Loucy (cell line): ENCODE measurements around the gene TNS3.

Experiments
- EZH2phosphoT487 ChIP-seq: fragments of 200-600 bp; IDR thresholded peaks from 2 replicates; pipeline ENCODE4 v1.6.1; 2018; ENCODE audit warnings: antibody characterized with exemption, mild to moderate bottlenecking, moderate library complexity, borderline replicate concordance
- TF ChIP-seq, protein P1 (sequence below): fragments of 200-600 bp; sonication (generic); conservative IDR thresholded peaks from 2 replicates; pipeline ENCODE4 v1.5.1; 2014; ENCODE audit warnings: mild to moderate bottlenecking, antibody characterized with exemption, low read length

DNA sequence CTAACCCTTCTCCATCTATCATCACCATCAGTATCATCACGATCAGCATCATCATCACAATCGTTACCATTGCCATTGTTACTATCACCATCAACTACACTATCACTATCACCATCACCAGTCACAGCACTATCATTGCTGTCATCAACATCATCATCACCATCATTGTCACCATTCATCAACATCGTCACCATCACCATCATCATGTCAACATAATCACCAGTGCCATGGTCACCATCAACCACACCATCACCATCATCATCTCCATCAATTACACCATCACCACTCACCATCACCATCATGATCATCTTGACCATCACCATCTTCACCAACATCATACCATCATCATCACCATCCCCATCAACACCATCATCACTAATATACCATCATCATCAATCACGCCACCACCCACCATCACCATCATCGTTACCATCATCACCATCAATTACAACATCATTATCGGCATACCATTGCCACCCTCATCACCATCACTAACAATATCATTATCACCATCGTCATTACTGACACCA lies 66.5 kb downstream of the TNS3 start:
- TF ChIP-seq, protein P1, sequence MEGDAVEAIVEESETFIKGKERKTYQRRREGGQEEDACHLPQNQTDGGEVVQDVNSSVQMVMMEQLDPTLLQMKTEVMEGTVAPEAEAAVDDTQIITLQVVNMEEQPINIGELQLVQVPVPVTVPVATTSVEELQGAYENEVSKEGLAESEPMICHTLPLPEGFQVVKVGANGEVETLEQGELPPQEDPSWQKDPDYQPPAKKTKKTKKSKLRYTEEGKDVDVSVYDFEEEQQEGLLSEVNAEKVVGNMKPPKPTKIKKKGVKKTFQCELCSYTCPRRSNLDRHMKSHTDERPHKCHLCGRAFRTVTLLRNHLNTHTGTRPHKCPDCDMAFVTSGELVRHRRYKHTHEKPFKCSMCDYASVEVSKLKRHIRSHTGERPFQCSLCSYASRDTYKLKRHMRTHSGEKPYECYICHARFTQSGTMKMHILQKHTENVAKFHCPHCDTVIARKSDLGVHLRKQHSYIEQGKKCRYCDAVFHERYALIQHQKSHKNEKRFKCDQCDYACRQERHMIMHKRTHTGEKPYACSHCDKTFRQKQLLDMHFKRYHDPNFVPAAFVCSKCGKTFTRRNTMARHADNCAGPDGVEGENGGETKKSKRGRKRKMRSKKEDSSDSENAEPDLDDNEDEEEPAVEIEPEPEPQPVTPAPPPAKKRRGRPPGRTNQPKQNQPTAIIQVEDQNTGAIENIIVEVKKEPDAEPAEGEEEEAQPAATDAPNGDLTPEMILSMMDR = no peak
- TF ChIP-seq EZH2phosphoT487 = no peak
